HG03520 (cell line): ENCODE data around the gene VPS26A.

Experiments
- ATAC-seq: cut with Tn5 transposase; IDR thresholded peaks from one replicate; pipeline ENCODE4 v1.9.1; 2021; ENCODE audit warnings: mild to moderate bottlenecking, moderate library complexity; ENCODE audit not compliant: unreplicated experiment

VPS26A gene

GRCh38 chr10:69217119-69217754 is 93.3 kb downstream of the VPS26A start:
- ATAC-seq: no peak

GRCh38 chr10:69218831-69219230 is 94.9 kb downstream of the VPS26A start:
- no peak for ATAC-seq

- no peak for ATAC-seq
These were observed 96.1 kb downstream of the VPS26A start, which contains the start of gene HKDC1 for GRCh38 chr10:69220041-69220451. HKDC1 (plus strand) TSS chr10:69220332; CDS start chr10:69220436, 104 bp downstream.

GRCh38 chr10:69220507-69220906 is 96.5 kb downstream of the VPS26A start:
- no peak for ATAC-seq
